SK-N-SH (cell line): ENCODE measurements around the gene PTPRD. TPM values are rescaled to one million over a fixed set of nuclear protein-coding genes. Genes with fewer than 3 reads are reported as not detected.

Experiments used
- CTCF ChIA-PET: fragments of 300-600, 350-600 bp; formaldehyde crosslinking; extraction: SDS; loops from one replicate; lab custom pipeline; 2021; lab: Yijun Ruan, JAX
- POLR2A ChIA-PET: fragments of 350-600 bp; sonication (Branson Sonifier 250); formaldehyde crosslinking; extraction: SDS; loops from one replicate; lab custom pipeline; 2020; ENCODE audit warnings: antibody characterized with exemption, inconsistent platforms; lab: Yijun Ruan, JAX
- DNase-seq: peaks from one replicate; pipeline ENCODE4 v3.0.0; 2012
- H2AFZ ChIP-seq: fragments of 200-600 bp; sonication (generic); 2 replicates; pipeline ENCODE4 v1.8.1; 2016; ENCODE audit warnings: antibody characterized with exemption, mild to moderate bottlenecking, low read depth
- H3F3A ChIP-seq: fragments of 200-600 bp; sonication (generic); replicated peaks from 2 replicates; pipeline ENCODE3; 2016; ENCODE audit warnings: antibody characterized with exemption, mild to moderate bottlenecking; ENCODE audit not compliant: insufficient read depth
- H3K27ac ChIP-seq, 2 experiments: fragments of 200-500 bp in 1 of 2; fragments of 200-600 bp in 1 of 2; sonication (Bioruptor generic) in 1 of 2; sonication (generic), shearing (Covaris generic) in 1 of 2; 2 replicates each; pipeline versions ENCODE4 v1.5.1 to v1.6.1; 2014 to 2016; ENCODE audit warnings: low read depth in 2 of 2, inconsistent platforms in 1 of 2, low read length in 1 of 2, mild to moderate bottlenecking in 1 of 2, mixed read lengths in 1 of 2
- H3K27me3 ChIP-seq: fragments of 200-600 bp; sonication (generic), shearing (Covaris generic); 2 replicates; pipeline ENCODE4 v1.6.1; 2016; ENCODE audit warnings: mixed run types; ENCODE audit not compliant: insufficient read depth
- H3K36me3 ChIP-seq, 2 experiments: fragments of 200-500 bp in 1 of 2; fragments of 200-600 bp in 1 of 2; sonication (Bioruptor generic) in 1 of 2; sonication (generic) in 1 of 2; replicated peaks in 1 of 2; 2 replicates each; pipeline versions ENCODE3 to v1.5.1; 2014 to 2016; ENCODE audit warnings: low read length in 1 of 2, mild to moderate bottlenecking in 1 of 2; ENCODE audit not compliant: insufficient read depth in 2 of 2, control insufficient read depth in 1 of 2
- H3K4me1 ChIP-seq, 2 experiments: fragments of 200-500 bp in 1 of 2; fragments of 200-600 bp in 1 of 2; sonication (Bioruptor generic) in 1 of 2; sonication (generic), shearing (Covaris generic) in 1 of 2; 2 replicates each; pipeline versions ENCODE4 v1.5.1 to v1.6.1; 2014 to 2016; ENCODE audit warnings: low read depth in 1 of 2, low read length in 1 of 2, mixed run types in 1 of 2; ENCODE audit not compliant: insufficient read depth in 2 of 2, control insufficient read depth in 1 of 2
- H3K4me2 ChIP-seq: fragments of 200-600 bp; sonication (generic), shearing (Covaris generic); 2 replicates; pipeline ENCODE4 v1.6.1; 2017; ENCODE audit warnings: mixed run types
- H3K4me3 ChIP-seq, 2 experiments: fragments of 200-500 bp in 1 of 2; fragments of 200-600 bp in 1 of 2; sonication (Bioruptor generic) in 1 of 2; sonication (generic), shearing (Covaris generic) in 1 of 2; 2 replicates each; pipeline versions ENCODE4 v1.5.1 to v1.8.1; 2014 to 2016; ENCODE audit warnings: low read depth in 2 of 2, inconsistent platforms in 1 of 2, low read length in 1 of 2, mild to moderate bottlenecking in 1 of 2, mixed read lengths in 1 of 2, moderate library complexity in 1 of 2
- H3K79me2 ChIP-seq: fragments of 200-600 bp; sonication (generic); 2 replicates; pipeline ENCODE4 v1.8.1; 2017; ENCODE audit warnings: mild to moderate bottlenecking; ENCODE audit not compliant: insufficient read depth
- H3K9ac ChIP-seq: fragments of 200-600 bp; sonication (generic); 2 replicates; pipeline ENCODE4 v1.6.1; 2017; ENCODE audit warnings: mixed run types
- H3K9me2 ChIP-seq: fragments of 200-600 bp; sonication (generic); 2 replicates; pipeline ENCODE4 v1.6.1; 2017; ENCODE audit warnings: mixed run types
- H3K9me3 ChIP-seq: fragments of 200-600 bp; sonication (generic); 2 replicates; pipeline ENCODE4 v1.6.1; 2017; ENCODE audit warnings: mixed run types, mild to moderate bottlenecking, moderate library complexity
- H4K20me1 ChIP-seq: fragments of 200-600 bp; sonication (generic); 2 replicates; pipeline ENCODE4 v1.6.1; 2017; ENCODE audit warnings: mild to moderate bottlenecking, mixed run types; ENCODE audit not compliant: insufficient read depth
- CHD2 ChIP-seq: fragments of 150-350 bp; IDR thresholded peaks from 2 replicates; pipeline ENCODE4 v1.6.1; 2018; ENCODE audit warnings: low read length; ENCODE audit not compliant: partially characterized antibody
- CTCF ChIP-seq: fragments of 200-600 bp; sonication (generic); IDR thresholded peaks from 2 replicates; pipeline ENCODE4 v1.6.1; 2017; ENCODE audit warnings: antibody characterized with exemption, mild to moderate bottlenecking, moderate library complexity
- ELF1 ChIP-seq: IDR thresholded peaks from 2 replicates; pipeline ENCODE4 v1.4.0; 2012
- EZH2phosphoT487 ChIP-seq: fragments of 200-600 bp; sonication (generic); IDR thresholded peaks from 2 replicates; pipeline ENCODE4 v1.6.1; 2017; ENCODE audit warnings: low read depth, mixed run types, mild to moderate bottlenecking, antibody characterized with exemption, moderate library complexity, borderline replicate concordance
- FOXJ3 ChIP-seq: sonication (generic); formaldehyde crosslinking; IDR thresholded peaks from 2 replicates; pipeline ENCODE4 v1.5.1; 2020; ENCODE audit warnings: mild to moderate bottlenecking, missing genetic modification reagents
- GATA2 ChIP-seq: sonication (generic); formaldehyde crosslinking; IDR thresholded peaks from 2 replicates; pipeline ENCODE4 v1.5.0; 2020; ENCODE audit warnings: mild to moderate bottlenecking, missing genetic modification reagents
- MEF2A ChIP-seq: IDR thresholded peaks from 2 replicates; pipeline ENCODE4 v1.4.0; 2012; ENCODE audit warnings: low read depth, borderline replicate concordance
- NFIC ChIP-seq: IDR thresholded peaks from 2 replicates; pipeline ENCODE4 v1.4.0; 2012; ENCODE audit warnings: borderline replicate concordance
- NRF1 ChIP-seq: IDR thresholded peaks from 2 replicates; pipeline ENCODE4 v1.6.1; 2012; ENCODE audit warnings: low read depth, mild to moderate bottlenecking, low read length
- PBX3 ChIP-seq: IDR thresholded peaks from 2 replicates; pipeline ENCODE4; 2012
- REST ChIP-seq: IDR thresholded peaks from 2 replicates; pipeline ENCODE4 v1.6.1; 2012; ENCODE audit warnings: mild to moderate bottlenecking, low read depth, low read length, moderate library complexity
- RFX5 ChIP-seq: IDR thresholded peaks from 2 replicates; pipeline ENCODE4 v1.6.1; 2012; ENCODE audit warnings: mild to moderate bottlenecking, improper control_type of control experiment, low read length
- RXRA ChIP-seq: IDR thresholded peaks from 2 replicates; pipeline ENCODE4 v1.4.0; 2012; ENCODE audit warnings: low read depth, mild to moderate bottlenecking, borderline replicate concordance
- TCF12 ChIP-seq: IDR thresholded peaks from 2 replicates; pipeline ENCODE4 v1.4.0; 2012
- TEAD4 ChIP-seq: IDR thresholded peaks from 2 replicates; pipeline ENCODE4 v1.4.0; 2012; ENCODE audit warnings: mild to moderate bottlenecking, borderline replicate concordance; ENCODE audit not compliant: insufficient read depth
- WGBS: methylation state at CpG from one replicate; pipeline ENCODE4 v1.1.6; 2017; ENCODE audit warnings: low lambda C conversion rate; 5-methylcytosine and 5-hydroxymethylcytosine counted together
- polyA plus RNA-seq, 3 experiments: library from polyadenylated mRNA; depleted of rRNA; stranded (reverse); fragments of >200 nt; gene quantifications; 2 replicates each; pipeline ENCODE4 v1.2.3, GENCODE V29; 2012

PTPRD gene
- polyA plus RNA-seq, 1 of the 3 experiments (the other 2 are of a cell fraction): 0.15 TPM

- no peaks in the 10 kb centered on the region for H3K9me3 ChIP-seq
- WGBS: 12% methylated on average over 1 of the region's 1 CpG
- H3K4me3 ChIP-seq: no peak overlapping the region
- H3K79me2 ChIP-seq: no peaks in the 10 kb centered on the region
- no peaks in the 10 kb centered on the region for H3K36me3 ChIP-seq
- no peaks in the 10 kb centered on the region for H3K9me2 ChIP-seq
- H3K9ac ChIP-seq: no peak overlapping the region
- no peak overlapping the region for H3K4me2 ChIP-seq
- H3K27ac ChIP-seq: no peak overlapping the region
- TF ChIP-seq REST (no peak), CHD2 (no peak), NFIC (no peak), GATA2 (CRISPR knock-in tag) (no peak), RFX5 (no peak), NRF1 (no peak), FOXJ3 (no peak), PBX3 (no peak), ELF1 (no peak), TEAD4 (no peak), TCF12 (no peak), CTCF (no peak), MEF2A (no peak), RXRA (no peak), EZH2phosphoT487 (no peak)
- no peaks in the 10 kb centered on the region for H3K4me1 ChIP-seq
- no peak overlapping the region for H2AFZ ChIP-seq
- H3F3A ChIP-seq: no peaks in the 10 kb centered on the region
- H4K20me1 ChIP-seq: no peaks in the 10 kb centered on the region
- CTCF ChIA-PET: no interaction called here
- POLR2A ChIA-PET: no interaction called here
- no peak for DNase-seq
- H3K27me3 ChIP-seq: no peaks in the 10 kb centered on the region
Observed at GRCh38 chr9:9565700-9566099, 1047.1 kb downstream of the PTPRD start.
